Measurements from ENCODE around the gene OBP2A.

Gene OBP2A

GRCh38 chr9:135555910-135556309 lies 10.0 kb downstream of the OBP2A start:
- H3K36me3 ChIP-seq (ENCODE audit: insufficient read depth, low read length): no peaks in the 10 kb centered on the region
- H3K4me1 ChIP-seq (ENCODE audit: insufficient read depth, low read length): no peaks in the 10 kb centered on the region
- H3K27me3 ChIP-seq (ENCODE audit: insufficient read depth, low read length, poor library complexity): no peaks in the 10 kb centered on the region
- TF ChIP-seq CTCF (IDR thresholded peaks at IDR 0.05; ENCODE audit: borderline replicate concordance, extremely low read depth, low read length, poor library complexity, severe bottlenecking): no peak
- no peak for TF ChIP-seq EZH2 (IDR thresholded peaks at IDR 0.05; ENCODE audit: borderline replicate concordance, low read depth, low read length, severe bottlenecking)
- no peak overlapping the region for H3K4me2 ChIP-seq (ENCODE audit: insufficient read depth, low read length)
- H3K9me3 ChIP-seq (ENCODE audit: insufficient read depth, low read length, severe bottlenecking): no peaks in the 10 kb centered on the region
- DNase-seq (no peak), ATAC-seq (ENCODE audit: insufficient read depth, low read depth) (no peak)
- H2AFZ ChIP-seq (ENCODE audit: low read depth, low read length): no peak overlapping the region
- H3K9ac ChIP-seq (ENCODE audit: low read depth, low read length): no peak overlapping the region
- no peak overlapping the region for H3K27ac ChIP-seq (ENCODE audit: low read length)
- H4K20me1 ChIP-seq (ENCODE audit: insufficient read depth, low read length): no peaks in the 10 kb centered on the region
- no peaks in the 10 kb centered on the region for H3K79me2 ChIP-seq (ENCODE audit: insufficient read depth, low read length)
- H3K4me3 ChIP-seq (ENCODE audit: low read depth in 1 of 2, low read length in 2 of 2): no peak overlapping the region

DNA sequence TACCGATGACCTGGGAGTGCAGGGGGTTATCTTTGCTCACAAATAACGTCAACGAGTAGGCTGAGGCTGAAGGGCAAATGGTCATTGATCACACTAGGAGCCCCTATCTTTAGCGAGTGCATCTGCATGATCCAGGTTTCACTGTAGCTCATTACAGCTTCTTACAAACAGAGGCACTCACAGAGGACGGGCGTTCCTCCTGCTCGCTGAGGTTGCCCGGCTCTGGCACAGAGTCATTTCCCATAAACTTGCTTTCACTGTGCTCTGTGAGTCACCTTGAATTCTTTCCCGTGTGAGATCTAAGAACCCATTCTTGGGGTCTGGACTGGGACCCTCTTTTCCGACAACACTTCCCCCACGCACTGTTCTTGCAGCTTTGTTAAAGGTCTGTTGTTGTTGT lies 13.7 kb downstream of the OBP2A start:
- H3K36me3 ChIP-seq (ENCODE audit: insufficient read depth, low read length): no peaks in the 10 kb centered on the region
- H3K4me2 ChIP-seq (ENCODE audit: insufficient read depth, low read length): no peak overlapping the region
- ATAC-seq (ENCODE audit: insufficient read depth, low read depth) (no peak), DNase-seq (no peak)
- TF ChIP-seq CTCF (IDR thresholded peaks at IDR 0.05; ENCODE audit: borderline replicate concordance, extremely low read depth, low read length, poor library complexity, severe bottlenecking) (no peak), EZH2 (IDR thresholded peaks at IDR 0.05; ENCODE audit: borderline replicate concordance, low read depth, low read length, severe bottlenecking) (no peak)
- H3K4me1 ChIP-seq (ENCODE audit: insufficient read depth, low read length): no peaks in the 10 kb centered on the region
- H3K9ac ChIP-seq (ENCODE audit: low read depth, low read length): no peak overlapping the region
- H3K9me3 ChIP-seq (ENCODE audit: insufficient read depth, low read length, severe bottlenecking): no peaks in the 10 kb centered on the region
- no peaks in the 10 kb centered on the region for H3K27me3 ChIP-seq (ENCODE audit: insufficient read depth, low read length, poor library complexity)
- no peaks in the 10 kb centered on the region for H4K20me1 ChIP-seq (ENCODE audit: insufficient read depth, low read length)
- H3K4me3 ChIP-seq (ENCODE audit: low read depth in 1 of 2, low read length in 2 of 2): no peak overlapping the region
- H3K27ac ChIP-seq (ENCODE audit: low read length): no peak overlapping the region
- H2AFZ ChIP-seq (ENCODE audit: low read depth, low read length): no peak overlapping the region
- H3K79me2 ChIP-seq (ENCODE audit: insufficient read depth, low read length): no peaks in the 10 kb centered on the region

DNA sequence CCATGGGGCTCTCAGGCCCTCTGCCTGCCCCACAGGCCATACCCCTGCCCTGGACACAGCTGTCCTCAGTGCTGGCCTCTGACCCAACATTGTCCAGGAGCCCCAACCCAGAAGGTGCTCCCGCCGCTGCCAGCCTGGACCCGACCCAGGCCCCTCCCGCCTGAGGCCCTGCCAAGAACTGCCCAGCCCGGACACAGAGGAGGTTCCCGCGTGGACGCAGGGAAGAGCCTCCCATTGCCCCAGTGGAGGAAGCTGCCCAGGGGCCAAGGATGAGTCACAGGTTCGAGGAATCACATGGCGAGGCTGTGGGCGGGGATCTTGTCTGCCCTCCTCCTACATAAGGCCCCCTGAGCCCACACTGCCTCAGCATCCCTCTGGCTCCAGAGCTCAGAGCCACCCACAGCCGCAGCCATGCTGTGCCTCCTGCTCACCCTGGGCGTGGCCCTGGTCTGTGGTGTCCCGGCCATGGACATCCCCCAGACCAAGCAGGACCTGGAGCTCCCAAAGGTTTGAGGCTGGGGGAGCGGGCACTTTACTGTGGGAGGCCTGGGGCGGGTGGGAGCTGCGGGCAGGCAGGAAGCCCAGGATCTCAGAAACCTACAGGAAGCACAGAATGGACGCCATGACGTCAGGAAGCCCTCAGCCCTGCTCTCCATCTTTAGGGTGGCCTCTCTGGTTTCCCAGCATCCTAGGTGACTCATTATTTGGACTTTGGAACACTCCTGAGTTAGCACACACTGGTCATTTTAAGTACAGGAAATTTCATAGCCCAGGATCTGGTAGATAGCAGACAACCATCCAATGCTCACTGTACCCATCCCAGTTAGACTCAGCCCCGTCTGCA lies 15.7 kb downstream of the OBP2A start, which contains the start of gene PAEP:
Gene PAEP (plus strand): TSS at position 366 of the 844 bp plus-strand sequence.
- no peak for ATAC-seq (ENCODE audit: insufficient read depth, low read depth)
- DNase-seq: no peak
- no peak within 1 kb of the TSS for H3K9ac ChIP-seq (ENCODE audit: low read depth, low read length)
- no peaks in the 10 kb centered on the region for H3K27me3 ChIP-seq (ENCODE audit: insufficient read depth, low read length, poor library complexity)
- H2AFZ ChIP-seq (ENCODE audit: low read depth, low read length): no peak within 1 kb of the TSS
- H3K4me2 ChIP-seq (ENCODE audit: insufficient read depth, low read length): no peak within 1 kb of the TSS
- no peaks in the 10 kb centered on the region for H3K9me3 ChIP-seq (ENCODE audit: insufficient read depth, low read length, severe bottlenecking)
- H3K4me3 ChIP-seq (ENCODE audit: low read depth in 1 of 2, low read length in 2 of 2): no peak within 1 kb of the TSS
- no peak within 1 kb of the TSS for H3K27ac ChIP-seq (ENCODE audit: low read length)
- H3K4me1 ChIP-seq (ENCODE audit: insufficient read depth, low read length): no peaks in the 10 kb centered on the region
- no peaks in the 10 kb centered on the region for H3K79me2 ChIP-seq (ENCODE audit: insufficient read depth, low read length)
- no peaks in the 10 kb centered on the region for H3K36me3 ChIP-seq (ENCODE audit: insufficient read depth, low read length)
- TF ChIP-seq CTCF (IDR thresholded peaks at IDR 0.05; ENCODE audit: borderline replicate concordance, extremely low read depth, low read length, poor library complexity, severe bottlenecking) (no peak), EZH2 (IDR thresholded peaks at IDR 0.05; ENCODE audit: borderline replicate concordance, low read depth, low read length, severe bottlenecking) (no peak)
- H4K20me1 ChIP-seq (ENCODE audit: insufficient read depth, low read length): no peaks in the 10 kb centered on the region

All from DND-41 (cell line).